NCI-H2107 (cell line): Measurements from ENCODE around the gene HOXB4.

ENCODE experiments used
- DNase-seq: peaks from one replicate; lab custom pipeline; 2025; lab: John Stamatoyannopoulos, UW

HOXB4 gene

GRCh38 chr17:48577946-48578615, at the start of gene HOXB4:
HOXB4 (minus strand) TSS chr17:48578350; CDS start chr17:48578319, 31 bp downstream.
- DNase-seq: peak; percentile 64

DNA sequence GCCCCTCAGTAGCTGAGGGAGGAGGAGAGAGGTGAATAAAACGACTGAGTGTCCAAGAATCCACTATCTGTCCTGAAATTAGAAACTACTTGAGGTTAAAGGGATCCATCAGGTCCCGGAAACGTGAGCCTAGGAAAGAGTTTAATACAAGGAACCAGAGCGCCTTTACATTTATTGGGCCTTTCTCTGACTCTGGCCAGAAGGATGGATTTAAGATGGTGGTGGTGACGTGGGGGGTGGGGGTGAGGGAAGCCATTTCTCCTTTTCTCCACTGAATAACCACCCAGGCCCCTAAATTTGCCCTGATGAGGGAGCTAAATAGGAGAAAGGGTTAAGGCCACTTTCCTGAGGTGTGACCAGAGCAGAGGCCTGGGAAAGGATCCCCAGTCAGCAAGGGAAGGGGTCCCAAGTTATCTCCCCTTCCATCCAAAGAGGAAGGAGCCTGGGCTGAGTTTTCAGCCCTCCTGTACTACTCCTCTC, 49.0 kb upstream of the HOXB4 start:
- no peak for DNase-seq

- DNase-seq: no peak
Measured at GRCh38 chr17:48626245-48627117, 48.3 kb upstream of the HOXB4 start, which contains the start of gene HOXB9. HOXB9 (minus strand) TSS chr17:48626358; CDS start chr17:48626269, 89 bp downstream.

DNA sequence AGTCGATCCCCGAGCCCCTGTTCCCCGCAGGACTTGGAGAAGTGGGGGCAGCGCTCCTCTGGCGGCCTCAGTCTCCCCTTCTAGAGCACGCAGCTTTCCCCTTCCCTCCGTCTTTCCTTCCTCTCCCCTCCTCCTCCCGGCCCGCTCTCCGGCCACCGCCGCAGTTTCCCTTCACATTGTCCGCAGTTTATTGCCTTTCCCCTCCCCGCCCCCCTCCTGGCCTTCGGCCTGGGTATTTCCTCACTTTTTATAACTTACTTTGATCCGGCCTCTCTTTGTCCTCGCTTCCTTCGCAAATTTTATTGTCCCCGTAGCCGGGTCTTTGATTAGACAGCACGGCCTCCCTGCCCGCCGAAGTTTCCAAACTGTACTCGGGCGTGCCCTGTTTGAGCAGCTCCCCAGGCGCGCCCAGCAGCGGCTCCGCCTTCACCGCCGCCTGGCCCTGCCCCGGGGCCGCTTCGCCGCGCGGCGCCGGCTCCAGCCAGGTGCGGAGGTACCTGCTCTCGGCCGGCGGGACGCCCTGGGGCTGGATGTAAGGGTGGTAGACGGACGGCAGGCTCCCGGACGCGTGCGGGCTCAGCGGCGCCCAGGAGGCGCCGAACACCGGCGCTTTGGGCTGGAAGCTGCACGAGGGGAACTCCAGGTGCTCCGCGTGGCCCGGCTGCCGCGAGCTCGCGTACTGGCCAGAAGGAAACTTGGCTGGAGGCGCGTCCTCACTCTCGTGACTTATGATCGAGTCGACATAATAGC, 47.5 kb upstream of the HOXB4 start:
- DNase-seq: no peak

- no peak for DNase-seq
Measured at GRCh38 chr17:48624544-48625494, 46.7 kb upstream of the HOXB4 start.

DNA sequence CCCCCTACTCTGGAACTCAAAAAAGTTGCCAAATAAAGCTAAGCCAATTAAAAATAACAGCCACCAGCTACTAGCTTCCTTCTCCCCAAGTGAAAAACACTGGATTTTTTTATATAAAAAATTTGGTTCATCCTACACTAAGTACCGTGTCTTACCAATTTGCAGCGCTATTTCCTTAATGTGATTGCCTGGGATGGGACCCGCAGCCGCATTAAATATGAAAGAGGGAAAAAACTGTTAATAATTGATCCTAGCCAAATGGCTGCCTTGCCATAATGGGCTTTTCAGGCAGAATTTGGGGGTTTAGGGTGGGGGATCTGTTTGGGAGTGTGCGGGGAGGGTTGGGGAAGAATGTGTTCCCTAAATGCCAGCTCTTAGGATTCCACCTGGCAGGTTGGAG, 46.0 kb upstream of the HOXB4 start:
- no peak for DNase-seq

- DNase-seq: no peak
Measured at GRCh38 chr17:48623583-48623982, 45.4 kb upstream of the HOXB4 start.

DNA sequence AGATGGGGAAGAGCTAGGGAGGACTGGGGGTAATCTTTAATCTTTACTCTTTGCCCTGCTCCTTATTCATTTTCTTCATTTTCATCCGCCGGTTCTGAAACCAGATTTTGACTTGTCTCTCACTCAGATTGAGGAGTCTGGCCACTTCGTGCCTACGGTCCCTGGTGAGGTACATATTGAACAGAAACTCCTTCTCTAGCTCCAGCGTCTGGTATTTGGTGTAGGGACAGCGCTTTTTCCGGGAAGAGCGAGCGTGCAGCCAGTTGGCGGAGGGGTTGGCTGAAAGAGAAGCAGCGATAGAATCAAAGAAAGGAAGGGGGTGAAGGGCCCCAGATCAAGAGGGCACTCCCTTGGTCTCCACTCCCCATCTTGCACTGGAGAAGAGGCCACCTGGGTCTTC, 44.7 kb upstream of the HOXB4 start:
- no peak for DNase-seq

GRCh38 chr17:48621410-48622392, 43.6 kb upstream of the HOXB4 start:
- no peak for DNase-seq

GRCh38 chr17:48620461-48621139, 42.5 kb upstream of the HOXB4 start:
- no peak for DNase-seq

- no peak for DNase-seq
Measured at GRCh38 chr17:48619826-48620449, 41.8 kb upstream of the HOXB4 start.

GRCh38 chr17:48618256-48618896, 40.2 kb upstream of the HOXB4 start:
- DNase-seq: peak; percentile 82

DNA sequence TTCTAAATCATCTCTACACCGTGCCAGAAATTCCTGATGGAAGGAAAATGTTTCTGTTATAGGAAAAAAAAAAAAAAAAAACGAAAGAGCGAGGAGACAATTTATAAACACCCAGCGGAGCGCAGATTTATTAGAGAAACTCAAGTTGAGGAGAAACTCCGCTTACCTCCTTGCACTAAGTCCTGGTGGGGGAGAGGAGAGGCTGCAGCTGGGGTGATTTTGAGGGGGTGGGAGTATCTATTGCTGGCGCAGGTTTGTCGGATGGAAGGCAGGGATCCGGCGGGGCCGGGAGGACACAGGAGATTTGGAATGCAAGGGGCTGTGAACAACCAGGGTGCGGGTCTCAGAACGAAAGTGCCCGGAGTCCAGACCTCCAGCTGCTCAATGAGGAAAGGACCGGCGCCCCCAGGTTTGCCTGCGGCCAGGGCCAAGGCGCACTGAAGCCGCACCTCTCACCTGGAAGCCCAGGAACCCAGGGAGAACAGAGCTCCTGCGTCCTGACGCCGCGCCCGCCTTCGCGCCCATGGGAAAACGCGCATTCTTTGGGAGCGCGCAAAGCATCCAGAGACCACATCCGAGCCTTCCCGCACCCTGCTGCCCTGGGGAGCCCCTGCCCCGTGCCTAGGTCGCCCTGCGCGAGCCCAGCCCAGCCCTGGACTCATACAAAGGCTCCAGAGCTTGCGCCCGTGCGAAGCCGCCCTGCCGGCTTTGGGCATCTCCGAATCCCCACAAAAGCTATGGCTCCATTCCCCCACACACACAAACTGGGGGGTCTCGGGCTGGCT, 39.5 kb upstream of the HOXB4 start:
- DNase-seq: no peak

GRCh38 chr17:48616717-48617470, 38.7 kb upstream of the HOXB4 start:
- DNase-seq: no peak

DNA sequence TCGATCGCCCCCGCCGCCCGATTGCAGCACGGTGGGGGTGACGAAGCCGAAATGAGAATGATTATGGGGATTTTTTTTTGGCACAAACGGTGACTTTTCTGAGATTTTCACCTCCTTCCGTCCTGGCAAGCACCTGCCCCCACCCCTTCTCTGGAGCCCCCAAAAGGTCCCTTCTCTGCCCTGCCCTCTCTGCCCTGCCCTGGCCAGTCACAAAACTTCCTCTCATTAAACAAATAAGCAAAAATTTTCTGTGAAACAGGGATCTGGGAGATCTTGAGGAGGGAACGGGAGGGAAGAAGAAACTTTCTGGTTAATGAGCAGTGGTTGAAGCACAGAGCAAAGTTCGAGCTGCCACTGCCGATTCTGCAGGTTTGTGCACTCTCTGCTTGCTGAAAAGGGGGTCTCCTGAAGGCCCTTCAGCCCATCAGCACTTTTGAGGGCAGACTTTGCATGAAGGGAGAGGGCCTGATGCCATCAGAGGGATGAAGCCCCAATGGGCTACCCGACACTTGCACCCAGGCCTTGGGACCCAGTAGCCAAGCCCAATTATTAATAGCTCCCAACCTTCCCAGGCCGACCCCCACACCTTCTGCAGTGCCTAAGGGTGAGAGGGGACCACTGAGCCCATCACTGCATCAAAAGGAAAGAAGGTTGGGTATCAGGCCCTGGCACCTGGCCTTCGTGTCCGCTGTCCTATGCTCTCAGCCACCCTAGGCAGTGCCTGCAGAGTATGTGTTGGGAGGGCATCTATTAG, 38.0 kb upstream of the HOXB4 start:
- DNase-seq: no peak
